Measurements from ENCODE around the gene UPP2. TPM values are rescaled to one million over a fixed set of nuclear protein-coding genes. Genes with fewer than 3 reads are reported as not detected.

UPP2 gene
- total and polyA plus RNA-seq, 2 of the 8 experiments (the other 6 are each of a cell fraction or from before 2014, with no cell fraction given) = not detected

- no peaks in the 10 kb centered on the region for H3K23me2 ChIP-seq (ENCODE audit: low read depth, low read length)
- H3K79me2 ChIP-seq (ENCODE audit: control insufficient read depth in 1 of 2, insufficient read depth in 2 of 2, low read length in 2 of 2) = no peaks in the 10 kb centered on the region
- no peaks in the 10 kb centered on the region for H3K27me3 ChIP-seq (replicated peaks in 1 of 4; ENCODE audit: control insufficient read depth in 3 of 4, extremely low read depth in 1 of 4, insufficient read depth in 3 of 4, low read length in 3 of 4)
- H4K20me1 ChIP-seq (replicated peaks in 1 of 2; ENCODE audit: control insufficient read depth in 1 of 2, insufficient read depth in 2 of 2, low read length in 2 of 2) = no peaks in the 10 kb centered on the region
- H3K27ac ChIP-seq (ENCODE audit: low read depth, low read length) = no peak overlapping the region
- H3K18ac ChIP-seq (ENCODE audit: extremely low read depth, low read length) = no peak overlapping the region
- no peak overlapping the region for H4K91ac ChIP-seq (replicated peaks; ENCODE audit: insufficient read length, low read length)
- no peak overlapping the region for H4K5ac ChIP-seq (ENCODE audit: insufficient read length, low read depth, low read length)
- DNase-seq (ENCODE audit: low read depth in 1 of 2, low spot score in 2 of 2) (no peak), FAIRE-seq (no peak)
- 85% methylated on average over 5 of the region's 5 CpGs; no CpG with 5 or more reads in 1 of the 2 experiments for WGBS, 2 experiments (ENCODE audit: extremely low coverage in 1 of 2, insufficient coverage in 1 of 2, insufficient read length in 1 of 2, insufficient replicate concordance in 2 of 2, low coverage in 1 of 2, low lambda C conversion rate in 2 of 2, missing lambda C conversion rate in 1 of 2)
- no peak overlapping the region for H2AK5ac ChIP-seq (ENCODE audit: low read depth, low read length)
- H2BK5ac ChIP-seq (ENCODE audit: low read depth, low read length) = no peak overlapping the region
- no peak overlapping the region for H3K4me3 ChIP-seq (ENCODE audit: extremely low read depth in 1 of 4, insufficient read depth in 2 of 4, low read depth in 3 of 4, low read length in 4 of 4)
- H2BK15ac ChIP-seq (ENCODE audit: low read length) = no peak overlapping the region
- ChIA-PET POLR2A (ENCODE audit: partially characterized antibody) (no interaction called here), CTCF (ENCODE audit: partially characterized antibody) (interaction anchor here (1.2 to 2.1 kb wide), 5 partner anchors 12 to 692 kb away, joined by 3 to 6 read pairs (median 5); no protein-coding TSS in a partner anchor)
- no peak overlapping the region for H2AFZ ChIP-seq (ENCODE audit: low read length)
- H3K14ac ChIP-seq (ENCODE audit: insufficient read length) = no peak overlapping the region
- H2BK20ac ChIP-seq (ENCODE audit: low read length) = no peak overlapping the region
- TF ChIP-seq RBBP5 (IDR thresholded peaks at IDR 0.05; ENCODE audit: borderline replicate concordance, low read depth, low read length) (no peak), TAF1 (IDR thresholded peaks at IDR 0.05; ENCODE audit: low read depth, low read length) (no peak)
- no peak overlapping the region for H3K9ac ChIP-seq (replicated peaks in 1 of 4; ENCODE audit: extremely low read depth in 1 of 4, low read depth in 3 of 4, low read length in 3 of 4)
- no peaks in the 10 kb centered on the region for H3K9me3 ChIP-seq (ENCODE audit: insufficient read depth in 2 of 2, low read depth in 1 of 2, low read length in 1 of 2)
- H3K79me1 ChIP-seq (ENCODE audit: low read depth, low read length) = no peaks in the 10 kb centered on the region
- H3K36me3 ChIP-seq (ENCODE audit: control insufficient read depth in 2 of 4, insufficient read depth in 4 of 4, low read length in 3 of 4) = no peaks in the 10 kb centered on the region
- no peak overlapping the region for H2BK120ac ChIP-seq (replicated peaks; ENCODE audit: low read depth, low read length)
- H3K4me1 ChIP-seq (replicated peaks in 1 of 4; ENCODE audit: control insufficient read depth in 3 of 4, insufficient read depth in 4 of 4, low read length in 3 of 4) = no peaks in the 10 kb centered on the region
- H3K23ac ChIP-seq (ENCODE audit: insufficient read length) = no peak overlapping the region
- no peak overlapping the region for H3K4me2 ChIP-seq (ENCODE audit: insufficient read depth in 1 of 2, low read depth in 2 of 2, low read length in 2 of 2)
- no peak overlapping the region for H3K56ac ChIP-seq (replicated peaks; ENCODE audit: insufficient read length, low read depth, low read length)
- no peak overlapping the region for H4K8ac ChIP-seq (ENCODE audit: extremely low read depth, insufficient read depth, low read length)
- H3K4ac ChIP-seq (replicated peaks; ENCODE audit: insufficient read length, low read depth, low read length) = no peak overlapping the region
- no peak overlapping the region for H2BK12ac ChIP-seq (ENCODE audit: low read depth, low read length)
These were observed 39.9 kb upstream of the UPP2 start for GRCh38 chr2:158061763-158062162.
